Heart right ventricle (tissue), 16 donors: ENCODE results near the gene FUT6. TPM values are rescaled to one million over a fixed set of nuclear protein-coding genes. Genes with fewer than 3 reads are reported as not detected.

Experiments used
- ATAC-seq, 8 donors: fragments of 200-7000 bp; cut with Tn5 transposase; one replicate each; pipeline ENCODE4 v1.9.1; 2020; ENCODE audit warnings: mild to moderate bottlenecking in 8 of 8, moderate library complexity in 8 of 8, moderate number of reproducible peaks in 1 of 8
- DNase-seq, 2 donors: peaks; one replicate each; pipeline ENCODE4 v3.0.0-alpha.2; 2020
- H3K27ac ChIP-seq, 10 donors: fragments of 200-600 bp; sonication (generic) in 2 of 10; one replicate each; pipeline versions ENCODE4 v1.5.0 to v1.8.0; 2020 to 2022; ENCODE audit warnings: mild to moderate bottlenecking in 3 of 10
- H3K27me3 ChIP-seq, 7 donors: fragments of 200-600 bp; one replicate each; pipeline ENCODE4 v1.8.0; 2021 to 2022; ENCODE audit warnings: mild to moderate bottlenecking in 2 of 7
- H3K36me3 ChIP-seq, 9 donors: fragments of 200-600 bp; sonication (generic) in 1 of 9; one replicate each; pipeline versions ENCODE4 v1.5.0 to v1.8.0; 2020 to 2022; ENCODE audit warnings: mild to moderate bottlenecking in 2 of 9
- H3K4me1 ChIP-seq, 9 donors: fragments of 200-600 bp; sonication (generic) in 1 of 9; one replicate each; pipeline versions ENCODE4 v1.5.0 to v1.8.0; 2020 to 2022; ENCODE audit warnings: mild to moderate bottlenecking in 4 of 9
- H3K4me3 ChIP-seq, 10 donors: fragments of 200-600 bp; sonication (generic) in 2 of 10; one replicate each; pipeline versions ENCODE4 v1.5.0 to v1.8.0; 2020 to 2022; ENCODE audit warnings: mild to moderate bottlenecking in 7 of 10, moderate library complexity in 2 of 10
- H3K9me3 ChIP-seq, 11 donors: fragments of 200-600 bp in 10 of 11; sonication (generic) in 2 of 11; one replicate each; pipeline versions ENCODE4 v1.5.0 to v1.8.0; 2013 to 2022; ENCODE audit warnings: mild to moderate bottlenecking in 2 of 11, control low read depth in 1 of 11, moderate library complexity in 1 of 11
- CTCF ChIP-seq, 9 donors: fragments of 200-600 bp; sonication (generic) in 2 of 9; IDR thresholded peaks; one replicate each; pipeline versions ENCODE4 v1.5.0 to v1.8.0; 2021 to 2022; ENCODE audit warnings: antibody characterized with exemption in 9 of 9, mild to moderate bottlenecking in 5 of 9, moderate library complexity in 1 of 9
- WGBS, 2 donors: extraction: QIAGEN DNeasy Blood & Tissue Kit; methylation state at CpG; one replicate each; pipeline ENCODE4 v1.1.7; 2013; ENCODE audit warnings: inconsistent platforms in 1 of 2; 5-methylcytosine and 5-hydroxymethylcytosine counted together
- intact Hi-C, 10 donors: fragments of 100-400 bp; cut with DNase I; formaldehyde crosslinking; loops; one replicate each; pipeline versions ENCODE4 v1.11.1 to v1.14.2; 2022
- polyA plus RNA-seq, 2 donors: library from polyadenylated mRNA; stranded (reverse); fragments of 200-250 nt; gene quantifications; one replicate each; pipeline ENCODE4 v1.2.3, GENCODE V29; 2013
- total RNA-seq, 10 donors: library from RNA; stranded (reverse); fragmentation: NEBNext Ultra II Directional in 3 of 10; extraction: Animal tissue kit (Norgen Biotek cat#: 25700) in 3 of 10; gene quantifications; one replicate each; pipeline versions ENCODE4 v1.2.1 to v1.2.4, GENCODE V29; 2021 to 2023
- donor health status: Arrhythmogenic right ventricular cardiomyopathy.
- donor health status: ischemic (EF 13 %, LVEDD 7.1; RV severe dilation, severe dysfunction).
- donor health status: healthy with polysubstance abuse.
- donor health status: DM: no; HTN: yes; CAD: no.
- donor health status: DM: no; HTN: no; CAD: no.
- donor health status: ischemic (EF 25% LVEDD 6.9; RV normal size, moderate dysfunction).
- donor health status: ischemic (EF 25% LVEDD 5.7; RV mildly dilated, moderate dysfunction).
- donor health status: healthy.
- donor health status: DM: yes; HTN: yes; CAD: no.
- donor health status: Ischemic cardiomyopathy.
- donor health status: ischemic (EF 35%, LVEDD 5.7; RV mildly dilated, moderate dysfunction).
- donor health status: nonischemic (EF 11% LVEDD 7.7; RV severe dilation, severe dysfunction).
- donor health status: DM: yes; HTN: yes; CAD: no.
- donor health status: PGD.
- donor health status: ischemic (EF 29% LVEDD 5.4; RV normal size, mild dysfunction).
- donor health status: nonischemic (EF 23%, LVEDD 6.1; RV moderate dilation, normal function).

FUT6 gene
- total and polyA plus RNA-seq, 12 donors = not detected

- Histone ChIP-seq H3K4me1 (peaks cover 2 to 9% (median 6%) of the 10 kb centered on the region in 9 donors), H3K9me3 (no peaks in the 10 kb centered on the region), H3K27ac (peak overlapping the region in 9 of 10 donors; percentile 91 to 100 (median 97)), H3K36me3 (peaks cover 13 to 51% (median 48%) of the 10 kb centered on the region in 9 donors), H3K27me3 (no peaks in the 10 kb centered on the region), H3K4me3 (peak overlapping the region in 9 of 10 donors; percentile 65 to 92 (median 84))
- ATAC-seq (no peak), DNase-seq (no peak)
- TF ChIP-seq CTCF (IDR thresholded peaks at IDR 0.05) = no peak
- intact Hi-C loops = loop anchor here in 3 of 10 donors (1.0 to 5.0 kb wide), 4 partner anchors 69 to 188 kb away; partner anchors contain the start of genes SAFB (in 2 of the 3), SAFB2 (in 2 of the 3), CATSPERD (in 1 of the 3) and LONP1 (in 1 of the 3)
- WGBS, 2 donors = 76 to 80% methylated on average over 26 of the region's 26 CpGs
Measured at GRCh38 chr19:5789886-5790558, 49.5 kb downstream of the FUT6 start.

- H3K4me3 ChIP-seq = no peak overlapping the region
- H3K36me3 ChIP-seq = peaks cover 13 to 58% (median 51%) of the 10 kb centered on the region in 9 donors
- ATAC-seq (no peak), DNase-seq (no peak)
- H3K9me3 ChIP-seq = no peaks in the 10 kb centered on the region
- H3K27ac ChIP-seq = no peak overlapping the region
- peaks cover 2 to 9% (median 6%) of the 10 kb centered on the region in 9 donors for H3K4me1 ChIP-seq
- no peaks in the 10 kb centered on the region for H3K27me3 ChIP-seq
- no peak for TF ChIP-seq CTCF (IDR thresholded peaks at IDR 0.05)
- WGBS, 2 donors = 98% methylated on average over 39 of the region's 39 CpGs
- intact Hi-C loops = no loop called here
Measured at GRCh38 chr19:5789351-5789761, 50.1 kb downstream of the FUT6 start.

GRCh38 chr19:5788422-5788821 lies 51.1 kb downstream of the FUT6 start:
- intact Hi-C loops = no loop called here

More at GRCh38 chr19:5788422-5788821, 51.1 kb downstream of the FUT6 start:
- no peak overlapping the region for H3K27ac ChIP-seq
- DNase-seq = no peak
- TF ChIP-seq CTCF (IDR thresholded peaks at IDR 0.05) = no peak
- no peaks in the 10 kb centered on the region for H3K27me3 ChIP-seq
- ATAC-seq = no peak
- no peaks in the 10 kb centered on the region for H3K9me3 ChIP-seq
- no peak overlapping the region for H3K4me3 ChIP-seq
- peaks cover 13 to 67% (median 51%) of the 10 kb centered on the region in 9 donors for H3K36me3 ChIP-seq
- peaks cover 2 to 9% (median 6%) of the 10 kb centered on the region in 9 donors for H3K4me1 ChIP-seq
- 91 to 95% methylated on average over 5 of the region's 5 CpGs for WGBS, 2 donors
